Endothelial cell of umbilical vein (primary cell): Measurements from ENCODE around the gene LMAN2L.

ENCODE experiments used
- EZH2 ChIP-seq: IDR thresholded peaks from 2 replicates; pipeline ENCODE4 v1.6.1; 2012; ENCODE audit warnings: borderline replicate concordance, low read depth, mild to moderate bottlenecking, moderate library complexity, low read length, inconsistent platforms; ENCODE audit not compliant: severe bottlenecking
- GATA2 ChIP-seq: IDR thresholded peaks from 2 replicates; pipeline ENCODE4 v1.7.0; 2011; ENCODE audit warnings: low read depth, mild to moderate bottlenecking, moderate library complexity, mixed read lengths, low read length; ENCODE audit not compliant: insufficient read length, insufficient read depth
- MYC ChIP-seq: IDR thresholded peaks from one replicate; pipeline ENCODE4 v1.6.1; 2011; ENCODE audit warnings: mild to moderate bottlenecking, low read depth, low read length
- POLR2A ChIP-seq: IDR thresholded peaks from 2 replicates; pipeline ENCODE4 v1.6.1; 2012; ENCODE audit warnings: low read depth, mild to moderate bottlenecking, control low read depth, low read length
- POLR2AphosphoS5 ChIP-seq: IDR thresholded peaks from 2 replicates; pipeline ENCODE4 v1.6.1; 2012; ENCODE audit warnings: low read depth, mild to moderate bottlenecking, control low read depth, low read length, moderate library complexity; ENCODE audit not compliant: insufficient read depth
- TF ChIP-seq, protein P1 (sequence below), 2 donors: IDR thresholded peaks; 1 replicate in 1 of 2; 2 replicates in 1 of 2; pipeline ENCODE4 v1.5.1; 2011; ENCODE audit warnings: low read length in 2 of 2, mild to moderate bottlenecking in 2 of 2, moderate library complexity in 2 of 2, control low read depth in 1 of 2, inconsistent platforms in 1 of 2, low read depth in 1 of 2; ENCODE audit not compliant: insufficient read depth in 1 of 2; ENCODE audit errors: extremely low read depth in 1 of 2
- TF ChIP-seq, protein P2 (sequence below): IDR thresholded peaks from 2 replicates; pipeline ENCODE4 v1.6.1; 2011; ENCODE audit not compliant: insufficient read depth, insufficient read length

DNA sequence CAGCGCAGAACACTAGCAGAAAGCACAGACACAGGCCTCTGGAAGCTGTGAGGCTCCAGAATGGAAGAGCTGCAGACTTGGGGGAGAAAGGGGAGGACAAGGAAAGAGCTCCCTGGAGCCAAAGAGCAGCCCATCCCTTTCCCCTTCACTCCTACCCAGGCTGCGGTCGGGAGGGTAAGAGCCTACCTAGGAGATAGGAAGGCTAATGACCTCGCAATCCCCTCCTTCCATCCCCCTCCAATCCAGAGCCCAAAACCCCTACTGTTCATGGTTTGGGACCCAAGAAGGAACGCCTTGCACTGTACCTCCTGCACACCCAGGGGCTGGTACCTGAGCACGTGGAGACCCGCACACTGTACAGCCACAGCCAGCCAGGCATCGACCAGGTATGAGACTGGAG lies 39.8 kb downstream of the LMAN2L start:
- TF ChIP-seq, protein P1, sequence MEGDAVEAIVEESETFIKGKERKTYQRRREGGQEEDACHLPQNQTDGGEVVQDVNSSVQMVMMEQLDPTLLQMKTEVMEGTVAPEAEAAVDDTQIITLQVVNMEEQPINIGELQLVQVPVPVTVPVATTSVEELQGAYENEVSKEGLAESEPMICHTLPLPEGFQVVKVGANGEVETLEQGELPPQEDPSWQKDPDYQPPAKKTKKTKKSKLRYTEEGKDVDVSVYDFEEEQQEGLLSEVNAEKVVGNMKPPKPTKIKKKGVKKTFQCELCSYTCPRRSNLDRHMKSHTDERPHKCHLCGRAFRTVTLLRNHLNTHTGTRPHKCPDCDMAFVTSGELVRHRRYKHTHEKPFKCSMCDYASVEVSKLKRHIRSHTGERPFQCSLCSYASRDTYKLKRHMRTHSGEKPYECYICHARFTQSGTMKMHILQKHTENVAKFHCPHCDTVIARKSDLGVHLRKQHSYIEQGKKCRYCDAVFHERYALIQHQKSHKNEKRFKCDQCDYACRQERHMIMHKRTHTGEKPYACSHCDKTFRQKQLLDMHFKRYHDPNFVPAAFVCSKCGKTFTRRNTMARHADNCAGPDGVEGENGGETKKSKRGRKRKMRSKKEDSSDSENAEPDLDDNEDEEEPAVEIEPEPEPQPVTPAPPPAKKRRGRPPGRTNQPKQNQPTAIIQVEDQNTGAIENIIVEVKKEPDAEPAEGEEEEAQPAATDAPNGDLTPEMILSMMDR (IDR thresholded peaks at IDR 0.05; ENCODE audit: extremely low read depth in 1 of 2, insufficient read depth in 1 of 2, low read depth in 1 of 2, low read length in 2 of 2) = no peak
- TF ChIP-seq POLR2A = no peak
- no peak for TF ChIP-seq POLR2AphosphoS5
- TF ChIP-seq MYC = no peak
- TF ChIP-seq GATA2 = no peak
- no peak for TF ChIP-seq EZH2
- TF ChIP-seq, protein P2, sequence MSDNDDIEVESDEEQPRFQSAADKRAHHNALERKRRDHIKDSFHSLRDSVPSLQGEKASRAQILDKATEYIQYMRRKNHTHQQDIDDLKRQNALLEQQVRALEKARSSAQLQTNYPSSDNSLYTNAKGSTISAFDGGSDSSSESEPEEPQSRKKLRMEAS = no peak
